ENCODE data around the gene DCAF4.

Gene DCAF4

GRCh38 chr14:72894623-72895378 is 31.5 kb upstream of the DCAF4 start:
- no peak for DNase-seq

GRCh38 chr14:72898448-72898847 is 27.8 kb upstream of the DCAF4 start:
- no peak for DNase-seq

GRCh38 chr14:72901361-72901760 is 24.9 kb upstream of the DCAF4 start:
- DNase-seq, result no peak

GRCh38 chr14:72902801-72903530 is 23.3 kb upstream of the DCAF4 start:
- DNase-seq, result no peak

- DNase-seq, result no peak
Measured at GRCh38 chr14:72903716-72904115, 22.5 kb upstream of the DCAF4 start.

GRCh38 chr14:72904218-72904617 is 22.0 kb upstream of the DCAF4 start:
- no peak for DNase-seq

- peak; percentile 51 to 52 for DNase-seq
Measured at GRCh38 chr14:72904840-72905561, 21.3 kb upstream of the DCAF4 start.

GRCh38 chr14:72906316-72906715 is 19.9 kb upstream of the DCAF4 start:
- no peak for DNase-seq

- no peak for DNase-seq
Measured at GRCh38 chr14:72906879-72907278, 19.4 kb upstream of the DCAF4 start.

GRCh38 chr14:72907886-72908285 is 18.4 kb upstream of the DCAF4 start:
- DNase-seq, result no peak

- DNase-seq, result no peak
Measured at GRCh38 chr14:72909163-72909562, 17.1 kb upstream of the DCAF4 start.

- no peak for DNase-seq
Measured at GRCh38 chr14:72913809-72914208, 12.5 kb upstream of the DCAF4 start.

GRCh38 chr14:72916174-72916573 is 10.1 kb upstream of the DCAF4 start:
- DNase-seq, result no peak

GRCh38 chr14:72917094-72917802 is 9.0 kb upstream of the DCAF4 start:
- DNase-seq, result no peak

- DNase-seq, result no peak
Measured at GRCh38 chr14:72920008-72920407, 6.3 kb upstream of the DCAF4 start.

- no peak for DNase-seq
Measured at GRCh38 chr14:72921396-72921795, 4.9 kb upstream of the DCAF4 start.

GRCh38 chr14:72924337-72924736 is 1.9 kb upstream of the DCAF4 start:
- no peak for DNase-seq

GRCh38 chr14:72925171-72925759 is 999 bp upstream of the DCAF4 start:
- no peak for DNase-seq

GRCh38 chr14:72925815-72926291 is 411 bp upstream of the DCAF4 start:
- DNase-seq, result no peak

GRCh38 chr14:72928872-72929271 is 2.6 kb downstream of the DCAF4 start:
- DNase-seq, result no peak

- DNase-seq, result no peak
Measured at GRCh38 chr14:72929316-72930080, 3.2 kb downstream of the DCAF4 start.

- no peak for DNase-seq
Measured at GRCh38 chr14:72932893-72933292, 6.6 kb downstream of the DCAF4 start.

All from activated CD4-positive, alpha-beta T cell treated with anti-CD3 and anti-CD28 coated beads, Interleukin-2, amount 50 U/mL, for 4 hours (primary cell).